Measurements from ENCODE around the gene KLRC1. TPM values are rescaled to one million over a fixed set of nuclear protein-coding genes. Genes with fewer than 3 reads are reported as not detected.
"Not testable (repeated sequence)": the region's sequence is repeated elsewhere in the genome, so short reads cannot be mapped to it uniquely, and the experiment has no call there.

Gene KLRC1
- total and polyA plus RNA-seq, 2 donors (not counting 3 experiments of a cell fraction or from before 2014, with no cell fraction given), result not detected

- H3K4me1 ChIP-seq (ENCODE audit: control insufficient read depth, extremely low read depth, insufficient read depth, low read length); H3K36me3 ChIP-seq (ENCODE audit: control insufficient read depth in 2 of 2, extremely low read depth in 1 of 2, insufficient read depth in 2 of 2, low read length in 2 of 2); H3K9me3 ChIP-seq (replicated peaks; ENCODE audit: control insufficient read depth, insufficient read depth, low read length); FAIRE-seq; dilution Hi-C loops (cut with MboI; ENCODE audit: extremely low pct_ligation_motif_present, low sequenced_read_pairs); H3K27ac ChIP-seq (ENCODE audit: insufficient read depth, low read depth, low read length); H3K4me3 ChIP-seq (replicated peaks in 1 of 3; ENCODE audit: insufficient read depth in 1 of 3, low read depth in 1 of 3, low read length in 3 of 3); intact Hi-C loops (cut with micrococcal nuclease); H2AFZ ChIP-seq (ENCODE audit: low read depth, low read length); POLR2A ChIA-PET; CTCF ChIA-PET; H3K4me2 ChIP-seq (ENCODE audit: insufficient read depth, low read length); DNase-seq (ENCODE audit: low read depth, low spot score); H3K9ac ChIP-seq (replicated peaks; ENCODE audit: extremely low read depth, insufficient read depth, low read length); H4K20me1 ChIP-seq (replicated peaks; ENCODE audit: control insufficient read depth, extremely low read depth, insufficient read depth, low read length); H3K9me1 ChIP-seq (replicated peaks; ENCODE audit: control insufficient read depth, extremely low read depth, insufficient read depth, low read length); BruUV-seq (replicated peaks); H3K27me3 ChIP-seq (ENCODE audit: control insufficient read depth in 2 of 2, insufficient read depth in 2 of 2, low read length in 2 of 2); H3K79me2 ChIP-seq (ENCODE audit: control insufficient read depth, insufficient read depth, low read length): not testable (repeated sequence)
Observed at GRCh38 chr12:10424260-10424899, 28.8 kb downstream of the KLRC1 start.

DNA sequence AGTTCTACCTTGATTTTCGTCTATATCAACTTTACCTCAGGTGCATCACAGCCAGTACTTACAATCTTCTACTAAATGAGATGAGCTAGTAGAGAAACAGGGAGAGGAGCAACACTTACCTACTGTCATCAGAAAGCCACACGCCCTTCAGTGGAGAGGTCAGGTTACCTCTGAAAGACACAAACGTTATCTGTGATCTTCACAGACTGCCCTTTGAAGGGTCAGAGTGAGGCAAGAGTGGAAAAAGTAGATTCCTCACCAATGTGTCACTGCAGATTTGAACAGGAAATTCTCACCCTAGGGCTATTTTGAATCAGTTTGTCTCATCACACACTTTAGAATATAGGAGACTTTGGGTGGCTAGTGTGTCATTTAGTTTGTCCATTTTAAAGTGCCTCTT, 31.0 kb downstream of the KLRC1 start:
- H3K4me2 ChIP-seq (ENCODE audit: insufficient read depth, low read length); H3K9me1 ChIP-seq (replicated peaks; ENCODE audit: control insufficient read depth, extremely low read depth, insufficient read depth, low read length); BruUV-seq (replicated peaks); H3K9me3 ChIP-seq (replicated peaks; ENCODE audit: control insufficient read depth, insufficient read depth, low read length); dilution Hi-C loops (cut with MboI; ENCODE audit: extremely low pct_ligation_motif_present, low sequenced_read_pairs); H3K79me2 ChIP-seq (ENCODE audit: control insufficient read depth, insufficient read depth, low read length); H3K36me3 ChIP-seq (ENCODE audit: control insufficient read depth in 2 of 2, extremely low read depth in 1 of 2, insufficient read depth in 2 of 2, low read length in 2 of 2); DNase-seq (ENCODE audit: low read depth, low spot score); H3K4me1 ChIP-seq (ENCODE audit: control insufficient read depth, extremely low read depth, insufficient read depth, low read length); CTCF ChIA-PET; H3K9ac ChIP-seq (replicated peaks; ENCODE audit: extremely low read depth, insufficient read depth, low read length); intact Hi-C loops (cut with micrococcal nuclease); H3K27me3 ChIP-seq (ENCODE audit: control insufficient read depth in 2 of 2, insufficient read depth in 2 of 2, low read length in 2 of 2); POLR2A ChIA-PET; H2AFZ ChIP-seq (ENCODE audit: low read depth, low read length); H4K20me1 ChIP-seq (replicated peaks; ENCODE audit: control insufficient read depth, extremely low read depth, insufficient read depth, low read length); H3K4me3 ChIP-seq (replicated peaks in 1 of 3; ENCODE audit: insufficient read depth in 1 of 3, low read depth in 1 of 3, low read length in 3 of 3); H3K27ac ChIP-seq (ENCODE audit: insufficient read depth, low read depth, low read length): not testable (repeated sequence)
- TF ChIP-seq GATA2 (IDR thresholded peaks at IDR 0.05; ENCODE audit: insufficient read depth, insufficient read length, low read depth, low read length), result peak; percentile 15
- FAIRE-seq, result peak; percentile 49

- POLR2A ChIA-PET; BruUV-seq (replicated peaks); H3K27ac ChIP-seq (ENCODE audit: insufficient read depth, low read depth, low read length); H3K9me1 ChIP-seq (replicated peaks; ENCODE audit: control insufficient read depth, extremely low read depth, insufficient read depth, low read length); intact Hi-C loops (cut with micrococcal nuclease); H3K4me1 ChIP-seq (ENCODE audit: control insufficient read depth, extremely low read depth, insufficient read depth, low read length); H3K36me3 ChIP-seq (ENCODE audit: control insufficient read depth in 2 of 2, extremely low read depth in 1 of 2, insufficient read depth in 2 of 2, low read length in 2 of 2); H3K27me3 ChIP-seq (ENCODE audit: control insufficient read depth in 2 of 2, insufficient read depth in 2 of 2, low read length in 2 of 2); H2AFZ ChIP-seq (ENCODE audit: low read depth, low read length); dilution Hi-C loops (cut with MboI; ENCODE audit: extremely low pct_ligation_motif_present, low sequenced_read_pairs); H3K9ac ChIP-seq (replicated peaks; ENCODE audit: extremely low read depth, insufficient read depth, low read length); H3K9me3 ChIP-seq (replicated peaks; ENCODE audit: control insufficient read depth, insufficient read depth, low read length); H3K4me2 ChIP-seq (ENCODE audit: insufficient read depth, low read length); H3K79me2 ChIP-seq (ENCODE audit: control insufficient read depth, insufficient read depth, low read length); H4K20me1 ChIP-seq (replicated peaks; ENCODE audit: control insufficient read depth, extremely low read depth, insufficient read depth, low read length); H3K4me3 ChIP-seq (replicated peaks in 1 of 3; ENCODE audit: insufficient read depth in 1 of 3, low read depth in 1 of 3, low read length in 3 of 3); CTCF ChIA-PET: not testable (repeated sequence)
- FAIRE-seq (peak; percentile 66), DNase-seq (ENCODE audit: low read depth, low spot score) (peak; percentile 43)
Observed at GRCh38 chr12:10420334-10420733, 32.8 kb downstream of the KLRC1 start, which contains the start of gene KLRC3. Gene KLRC3 (minus strand): TSS chr12:10420595. CDS start chr12:10420550, 45 bp downstream.

All from endothelial cell of umbilical vein (primary cell).